Astrocyte of the cerebellum (primary cell): Measurements from ENCODE around the gene PRPSAP2.

Experiments
- DNase-seq: peaks from one replicate; pipeline ENCODE4 v3.0.0-alpha.2; 2011; ENCODE audit warnings: low read depth
- H3K4me3 ChIP-seq: 2 replicates; pipeline ENCODE4 v1.5.1; 2011; ENCODE audit warnings: mild to moderate bottlenecking, low read depth, low read length, moderate library complexity
- in situ Hi-C: cut with HindIII; loops from 2 replicates; pipeline ENCODE4 v1.10.0; 2017; ENCODE audit warnings: low sequenced_read_pairs
- TF ChIP-seq, protein P1 (sequence below): IDR thresholded peaks from 2 replicates; pipeline ENCODE4 v1.5.1; 2012; ENCODE audit warnings: low read length, low read depth, moderate library complexity, mild to moderate bottlenecking; ENCODE audit errors: missing control alignments

The PRPSAP2 gene

DNA sequence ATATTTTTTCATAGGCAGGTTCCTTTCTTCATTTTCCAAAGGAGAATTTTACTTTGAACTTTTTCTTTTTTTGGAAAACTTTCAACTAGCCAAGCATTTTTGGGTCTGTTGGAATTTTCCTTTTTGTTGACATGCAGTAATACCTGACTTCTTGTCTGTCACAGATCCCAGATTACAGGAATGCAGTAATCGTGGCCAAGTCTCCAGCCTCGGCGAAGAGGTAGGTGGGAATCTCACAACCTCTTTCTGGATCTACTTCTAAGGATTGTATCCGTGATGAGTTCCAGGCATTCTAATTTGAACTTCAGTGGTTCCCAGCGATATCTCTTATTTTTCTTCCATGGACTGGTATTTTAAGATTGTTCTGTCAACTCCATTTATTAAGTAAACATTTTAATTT, 31.7 kb downstream of the PRPSAP2 start:
- in situ Hi-C loops, result no loop called here
- TF ChIP-seq, protein P1, sequence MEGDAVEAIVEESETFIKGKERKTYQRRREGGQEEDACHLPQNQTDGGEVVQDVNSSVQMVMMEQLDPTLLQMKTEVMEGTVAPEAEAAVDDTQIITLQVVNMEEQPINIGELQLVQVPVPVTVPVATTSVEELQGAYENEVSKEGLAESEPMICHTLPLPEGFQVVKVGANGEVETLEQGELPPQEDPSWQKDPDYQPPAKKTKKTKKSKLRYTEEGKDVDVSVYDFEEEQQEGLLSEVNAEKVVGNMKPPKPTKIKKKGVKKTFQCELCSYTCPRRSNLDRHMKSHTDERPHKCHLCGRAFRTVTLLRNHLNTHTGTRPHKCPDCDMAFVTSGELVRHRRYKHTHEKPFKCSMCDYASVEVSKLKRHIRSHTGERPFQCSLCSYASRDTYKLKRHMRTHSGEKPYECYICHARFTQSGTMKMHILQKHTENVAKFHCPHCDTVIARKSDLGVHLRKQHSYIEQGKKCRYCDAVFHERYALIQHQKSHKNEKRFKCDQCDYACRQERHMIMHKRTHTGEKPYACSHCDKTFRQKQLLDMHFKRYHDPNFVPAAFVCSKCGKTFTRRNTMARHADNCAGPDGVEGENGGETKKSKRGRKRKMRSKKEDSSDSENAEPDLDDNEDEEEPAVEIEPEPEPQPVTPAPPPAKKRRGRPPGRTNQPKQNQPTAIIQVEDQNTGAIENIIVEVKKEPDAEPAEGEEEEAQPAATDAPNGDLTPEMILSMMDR, result no peak
- no peak overlapping the region for H3K4me3 ChIP-seq
- DNase-seq, result no peak

DNA sequence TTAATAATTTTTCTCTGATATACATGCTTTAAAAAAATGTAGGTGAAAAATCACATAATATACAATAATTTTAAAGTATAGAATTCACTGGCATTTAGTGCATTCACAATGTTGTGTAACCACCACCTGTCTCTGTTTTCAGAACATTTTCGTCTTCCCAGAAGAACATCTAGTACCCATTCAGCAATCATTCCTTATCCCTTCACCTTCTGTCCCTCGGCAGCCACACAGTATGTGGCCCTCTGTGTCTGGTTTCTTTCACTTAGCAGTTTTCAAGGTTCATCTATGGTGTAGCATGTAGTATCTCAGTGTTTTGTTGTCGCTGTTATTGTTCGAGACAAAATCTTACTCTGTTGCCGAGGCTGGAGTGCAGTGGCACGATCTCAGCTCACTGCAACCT, 33.6 kb downstream of the PRPSAP2 start:
- no peak for DNase-seq
- H3K4me3 ChIP-seq, result no peak overlapping the region
- TF ChIP-seq, protein P1, result no peak
- in situ Hi-C loops, result no loop called here

DNA sequence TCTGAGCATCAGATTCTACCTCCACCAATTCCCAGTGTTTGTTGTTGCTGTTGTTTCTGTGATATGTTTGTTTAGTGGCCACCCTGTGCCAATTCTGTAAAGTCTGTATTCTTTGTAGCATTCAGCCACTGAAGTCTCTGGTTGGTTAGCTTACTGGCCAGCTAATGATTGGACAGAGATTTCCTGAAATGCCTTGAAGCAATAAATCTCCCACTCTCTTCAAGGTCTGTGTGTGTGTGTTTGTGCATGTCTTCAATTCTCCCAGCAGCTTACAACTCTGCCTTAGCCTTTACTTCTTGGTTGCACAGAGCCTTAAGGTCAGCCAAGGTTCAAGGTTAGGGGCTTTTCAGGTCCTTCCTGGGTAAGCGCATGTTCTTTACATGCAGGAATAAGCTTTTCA, 38.2 kb downstream of the PRPSAP2 start:
- no peak for DNase-seq
- in situ Hi-C loops, result no loop called here
- TF ChIP-seq, protein P1, result no peak
- H3K4me3 ChIP-seq, result no peak overlapping the region

DNA sequence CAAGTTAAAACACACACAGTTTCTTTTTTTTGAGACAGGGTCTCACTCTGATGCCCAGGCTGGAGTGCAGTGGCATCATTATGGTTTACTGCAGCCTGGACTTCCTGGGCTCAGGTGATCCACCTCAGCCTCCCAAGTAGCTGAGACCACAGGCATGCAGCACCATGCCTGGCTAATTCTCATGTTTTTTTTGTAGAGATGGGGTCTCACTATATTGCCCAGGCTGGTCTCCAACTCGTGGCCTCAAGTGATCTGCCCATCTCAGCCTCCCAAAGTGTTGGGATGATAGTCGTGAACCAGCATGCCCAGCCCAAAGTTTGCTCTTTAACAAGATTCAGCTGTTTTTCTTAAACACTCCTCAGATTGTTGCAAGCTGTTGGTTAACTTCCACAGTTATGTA, 39.0 kb downstream of the PRPSAP2 start:
- TF ChIP-seq, protein P1, result no peak
- in situ Hi-C loops, result no loop called here
- no peak overlapping the region for H3K4me3 ChIP-seq
- no peak for DNase-seq

DNA sequence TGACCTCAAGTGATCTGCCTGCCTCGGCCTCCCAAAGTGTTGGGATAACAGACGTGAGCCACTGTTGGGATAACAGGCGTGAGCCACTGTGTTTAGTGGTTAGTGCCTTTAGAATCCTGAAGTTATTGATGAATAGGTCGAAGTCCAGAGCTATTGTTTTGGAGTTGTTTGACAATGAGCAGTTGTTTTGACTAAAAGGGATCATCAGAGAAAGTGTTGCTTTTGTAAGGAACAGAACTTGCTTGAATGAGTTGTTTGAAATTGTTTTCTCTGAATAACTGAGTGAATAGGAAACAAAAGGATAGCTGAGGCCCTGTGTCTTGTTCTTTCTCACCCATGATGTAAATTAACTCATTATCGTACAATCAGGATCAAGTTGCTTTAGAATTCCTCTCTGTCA, 46.6 kb downstream of the PRPSAP2 start:
- TF ChIP-seq, protein P1, result no peak
- DNase-seq, result no peak
- H3K4me3 ChIP-seq, result no peak overlapping the region
- in situ Hi-C loops, result no loop called here

DNA sequence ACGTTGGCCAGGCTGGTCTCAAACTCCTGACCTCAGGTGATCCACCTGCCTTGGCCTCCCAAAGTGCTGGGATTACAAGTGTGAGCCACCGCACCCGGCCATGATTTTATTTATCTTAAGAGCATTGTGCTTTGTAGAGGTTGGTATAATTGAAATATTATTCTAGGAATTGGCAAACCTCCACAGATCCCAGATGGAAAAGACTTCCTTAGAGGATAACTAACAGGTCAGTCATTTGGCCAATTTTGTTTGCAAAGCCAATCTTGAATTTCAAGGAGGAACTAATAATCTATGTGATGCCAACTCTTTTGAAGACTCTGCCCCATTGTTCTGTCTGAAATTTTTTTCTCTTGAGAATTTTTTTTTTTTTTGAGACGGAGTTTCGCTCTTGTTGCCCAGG, 47.3 kb downstream of the PRPSAP2 start:
- no peak for DNase-seq
- in situ Hi-C loops, result no loop called here
- TF ChIP-seq, protein P1, result no peak
- H3K4me3 ChIP-seq, result no peak overlapping the region

DNA sequence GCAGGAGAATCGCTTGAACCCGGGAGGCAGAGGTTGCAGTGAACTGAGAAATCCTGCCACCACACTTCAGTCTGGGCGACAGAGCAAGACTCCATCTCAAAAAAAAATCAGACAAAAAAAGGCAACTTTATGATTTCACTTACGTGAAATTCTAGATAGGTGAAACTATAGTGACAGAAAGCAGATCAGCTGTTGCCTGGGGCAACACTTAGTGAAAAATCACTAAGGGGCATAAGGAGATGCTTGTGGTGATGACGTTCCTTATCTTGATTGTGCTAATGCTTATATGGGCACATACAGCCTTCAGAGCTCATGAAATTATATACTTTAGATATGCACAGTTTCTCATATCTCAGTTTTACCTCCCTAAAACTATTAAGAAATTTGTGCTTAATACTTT, 52.4 kb downstream of the PRPSAP2 start:
- DNase-seq, result no peak
- TF ChIP-seq, protein P1, result no peak
- in situ Hi-C loops, result no loop called here
- H3K4me3 ChIP-seq, result no peak overlapping the region
